GM19468 (cell line): ENCODE measurements around the gene KLHDC4.
"Not testable (repeated sequence)": the region's sequence is repeated elsewhere in the genome, so short reads cannot be mapped to it uniquely, and the experiment has no call there.

ENCODE experiments used
- ATAC-seq: cut with Tn5 transposase; IDR thresholded peaks from one replicate; pipeline ENCODE4 v1.9.1; 2021; ENCODE audit warnings: mild to moderate bottlenecking, moderate library complexity, moderate number of reproducible peaks; ENCODE audit not compliant: unreplicated experiment; ENCODE audit errors: extremely low read depth

The KLHDC4 gene

GRCh38 chr16:87747626-87748414, 18.0 kb downstream of the KLHDC4 start:
- no peak for ATAC-seq

- ATAC-seq = no peak
These were observed 19.6 kb downstream of the KLHDC4 start for GRCh38 chr16:87746178-87746577.

GRCh38 chr16:87744750-87745514, 20.9 kb downstream of the KLHDC4 start:
- no peak for ATAC-seq

GRCh38 chr16:87742781-87743490, 22.9 kb downstream of the KLHDC4 start:
- ATAC-seq = no peak

- ATAC-seq = no peak
These were observed 23.9 kb downstream of the KLHDC4 start for GRCh38 chr16:87741700-87742415.

- no peak for ATAC-seq
These were observed 24.8 kb downstream of the KLHDC4 start for GRCh38 chr16:87740909-87741424.

GRCh38 chr16:87740441-87740840, 25.3 kb downstream of the KLHDC4 start:
- no peak for ATAC-seq

GRCh38 chr16:87739801-87740200, 26.0 kb downstream of the KLHDC4 start:
- no peak for ATAC-seq

GRCh38 chr16:87736008-87736382, 29.8 kb downstream of the KLHDC4 start:
- no peak for ATAC-seq

GRCh38 chr16:87735270-87736007, 30.3 kb downstream of the KLHDC4 start:
- no peak for ATAC-seq

GRCh38 chr16:87734644-87735043, 31.1 kb downstream of the KLHDC4 start:
- no peak for ATAC-seq

- ATAC-seq = no peak
These were observed 32.6 kb downstream of the KLHDC4 start for GRCh38 chr16:87733190-87733589.

GRCh38 chr16:87731607-87732006, 34.2 kb downstream of the KLHDC4 start:
- no peak for ATAC-seq

GRCh38 chr16:87729266-87729954, 36.4 kb downstream of the KLHDC4 start:
- no peak for ATAC-seq

GRCh38 chr16:87728026-87728425, 37.8 kb downstream of the KLHDC4 start:
- no peak for ATAC-seq

GRCh38 chr16:87727346-87727745, 38.4 kb downstream of the KLHDC4 start:
- ATAC-seq = no peak

- not testable (repeated sequence) for ATAC-seq
These were observed 39.2 kb downstream of the KLHDC4 start for GRCh38 chr16:87726577-87726976.

GRCh38 chr16:87725596-87726235, 40.1 kb downstream of the KLHDC4 start:
- ATAC-seq = no peak
